Amygdala (tissue), 56 donors: ENCODE results near the gene TIAM2.
"Not testable (repeated sequence)": the region's sequence is repeated elsewhere in the genome, so short reads cannot be mapped to it uniquely, and the experiment has no call there.

ENCODE experiments used
- DNase-seq, 56 donors: peaks; one replicate each; lab custom pipeline; 2025; lab: John Stamatoyannopoulos, UW

Gene TIAM2

GRCh38 chr6:154995254-154996015, at the start of gene TIAM2:
TIAM2 (plus strand) TSS chr6:154995315; CDS start chr6:155129224, 133,909 bp downstream.
- peak in 6 of 56 donors; percentile 4 to 36 (median 26) for DNase-seq

DNA sequence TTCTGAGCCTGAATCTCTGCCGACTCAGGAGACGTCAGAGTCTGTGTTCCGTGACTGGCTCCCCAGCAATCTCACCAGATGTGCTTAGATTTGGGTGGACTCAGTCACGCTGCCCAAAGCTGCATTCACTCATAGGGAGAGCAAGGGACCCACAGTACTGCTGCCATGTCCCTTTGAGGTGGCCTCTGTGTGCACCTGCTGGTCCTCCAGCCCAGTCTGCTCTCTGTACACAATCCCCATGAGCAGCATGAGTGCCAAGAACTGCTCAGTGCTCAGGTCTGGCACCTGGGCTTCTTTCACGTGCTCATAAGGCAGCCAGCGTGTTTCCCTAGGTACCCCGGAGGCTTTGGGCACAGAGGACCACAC, 44.2 kb upstream of the TIAM2 start:
- no peak for DNase-seq

DNA sequence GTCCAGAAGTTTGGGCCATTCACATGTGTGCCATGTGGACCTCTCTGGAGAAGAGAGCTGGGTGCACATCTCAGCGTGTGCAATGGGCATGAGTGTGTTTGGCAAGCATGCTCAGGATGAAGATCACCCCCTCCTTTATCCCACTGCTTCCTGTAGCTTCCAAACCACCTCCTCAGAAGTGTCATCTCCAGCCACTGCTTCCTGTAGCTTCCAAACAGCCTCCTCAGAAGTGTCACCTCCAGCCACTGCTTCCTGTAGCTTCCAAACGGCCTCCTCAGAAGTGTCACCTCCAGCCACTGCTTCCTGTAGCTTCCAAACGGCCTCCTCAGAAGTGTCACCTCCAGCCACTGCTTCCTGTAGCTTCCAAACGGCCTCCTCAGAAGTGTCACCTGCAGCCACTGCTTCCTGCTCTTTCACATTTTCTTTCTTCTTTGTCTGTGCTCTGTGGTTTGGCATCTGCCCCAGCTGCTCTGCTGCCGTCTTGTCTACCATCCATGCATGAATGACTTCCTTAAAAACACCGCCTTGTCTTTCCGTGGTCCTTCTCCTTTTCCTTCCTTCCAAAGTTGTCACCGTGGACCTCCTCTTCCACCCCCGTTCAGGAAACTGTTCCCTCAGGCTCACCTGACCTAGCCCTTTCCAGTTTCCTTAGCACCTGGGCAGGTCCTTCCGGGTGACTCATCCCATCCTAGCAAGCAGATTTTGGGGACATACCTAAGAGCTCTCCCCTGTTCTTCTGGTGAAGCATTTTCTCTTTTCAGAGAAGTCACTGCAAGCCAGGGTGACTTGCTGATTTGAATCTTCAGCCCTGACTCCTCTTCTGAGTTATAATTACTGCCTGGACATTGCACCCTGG, 43.5 kb upstream of the TIAM2 start:
- no peak for DNase-seq

DNA sequence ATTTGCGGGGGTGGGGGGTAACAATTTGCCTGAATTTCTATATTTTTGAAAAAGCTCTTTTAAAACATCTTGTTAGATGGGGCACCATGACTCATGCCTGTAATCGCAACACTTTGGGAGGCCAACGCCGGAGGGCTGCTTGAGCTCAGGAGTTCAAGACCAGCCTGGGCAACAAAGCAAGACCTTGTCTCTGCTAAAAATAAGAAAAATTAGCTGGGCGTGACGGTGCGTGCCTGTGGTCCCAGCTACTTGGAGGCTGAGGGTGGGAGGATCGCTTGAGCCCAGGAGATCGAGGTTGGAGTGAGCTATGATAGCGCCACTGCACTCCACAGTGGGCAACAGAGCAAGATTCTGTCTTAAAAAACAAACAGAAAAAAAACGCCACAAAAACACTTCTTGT, 41.5 kb upstream of the TIAM2 start:
- DNase-seq: no peak

DNA sequence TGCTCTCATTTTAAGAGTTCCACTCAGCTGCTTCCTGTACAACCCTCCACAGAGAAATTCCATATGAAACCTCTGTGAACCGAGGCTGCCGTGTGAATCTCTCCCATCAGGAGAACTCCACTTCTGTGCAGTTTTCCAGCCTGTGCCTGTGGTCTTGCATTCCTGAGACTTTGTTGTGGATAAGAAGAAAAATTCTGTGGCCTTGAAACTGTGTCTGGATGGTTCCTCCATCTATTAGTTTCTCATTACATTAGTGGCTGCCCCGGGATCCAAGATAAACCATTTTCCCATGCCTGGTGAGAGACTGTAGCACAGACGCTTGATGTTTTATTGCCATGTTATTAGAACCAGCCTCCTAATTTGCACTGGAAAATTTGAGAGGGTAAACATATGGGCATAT, 40.8 kb upstream of the TIAM2 start:
- DNase-seq: no peak

DNA sequence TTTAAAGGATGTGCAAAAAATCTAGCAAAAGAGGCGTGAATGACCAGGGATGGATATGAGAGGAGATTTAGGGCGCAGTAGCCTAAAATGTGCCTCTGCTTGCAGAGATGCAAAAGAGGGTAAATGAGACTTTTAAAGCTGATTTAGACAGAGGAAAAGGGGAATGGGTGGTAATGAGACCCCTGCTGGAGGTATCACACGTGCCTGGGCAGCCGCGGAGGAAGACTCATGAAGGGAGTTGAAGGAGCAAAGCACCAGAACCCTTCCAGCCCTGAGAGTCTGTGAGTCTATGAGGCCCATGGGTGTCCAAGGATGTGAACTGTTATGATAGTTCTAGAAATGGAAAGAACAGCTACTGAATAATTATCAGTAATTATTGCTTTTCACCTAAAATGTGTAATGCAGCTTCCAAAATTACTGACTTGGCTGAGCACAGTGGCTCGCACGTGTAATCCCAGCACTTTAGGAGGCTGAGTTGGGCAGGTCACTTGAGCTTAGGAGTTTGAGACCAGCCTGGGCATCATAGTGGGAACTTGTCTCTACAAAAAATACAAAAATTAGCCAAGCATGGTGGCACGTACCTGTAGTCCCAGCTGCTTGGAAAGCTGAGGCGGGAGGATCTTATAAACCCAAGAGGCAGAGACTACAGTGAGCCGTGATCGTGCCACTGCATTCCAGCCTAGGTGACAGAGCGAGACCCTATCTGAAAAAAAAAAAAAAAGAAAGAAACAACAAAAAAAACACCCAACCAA, 38.2 kb upstream of the TIAM2 start:
- no peak for DNase-seq

DNA sequence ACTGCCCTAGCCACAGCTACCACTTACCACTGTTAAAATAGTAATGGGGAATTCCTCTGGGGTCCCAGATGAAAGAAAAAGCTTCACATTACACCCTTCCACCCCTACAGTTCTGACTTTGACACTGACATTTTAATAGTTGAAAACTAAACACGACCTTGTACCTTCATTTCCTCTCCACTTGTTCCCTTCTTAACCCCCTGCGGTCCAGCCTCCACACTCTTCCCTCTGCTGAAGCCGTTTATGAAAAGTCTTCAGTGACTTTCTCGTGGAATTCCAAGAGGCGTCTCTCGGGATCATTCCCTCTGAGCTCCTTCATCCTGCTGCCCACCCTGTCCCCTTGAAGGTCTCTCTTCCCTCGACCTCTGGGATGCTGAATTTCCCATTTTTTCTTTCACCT, 36.6 kb upstream of the TIAM2 start:
- DNase-seq: no peak

DNA sequence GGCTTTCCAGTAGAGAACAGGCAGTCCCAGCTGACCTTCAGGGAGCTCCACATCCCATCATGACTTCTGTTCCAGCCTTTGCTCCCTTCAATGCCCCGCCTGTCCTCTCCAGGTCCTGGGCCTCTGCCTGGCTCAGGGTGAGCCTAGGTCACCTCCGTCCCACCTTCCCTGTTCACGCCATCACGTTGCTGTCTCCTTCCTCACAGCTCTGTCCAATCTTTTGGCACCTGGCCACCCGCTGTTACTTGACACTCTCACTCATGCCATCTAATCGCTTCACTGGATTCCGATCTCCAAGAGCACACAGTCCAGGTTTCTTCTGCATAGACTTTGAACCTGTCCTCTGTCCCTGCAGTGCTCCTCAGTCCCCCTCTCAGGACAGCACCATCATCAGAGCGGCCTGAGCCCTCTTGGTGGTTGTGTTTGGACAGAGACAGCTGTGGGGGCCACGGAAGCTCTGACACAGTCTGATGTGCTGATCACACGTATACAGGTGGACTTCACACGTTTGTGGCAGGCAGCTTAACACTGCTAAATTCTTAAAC, 34.7 kb upstream of the TIAM2 start:
- no peak for DNase-seq

DNA sequence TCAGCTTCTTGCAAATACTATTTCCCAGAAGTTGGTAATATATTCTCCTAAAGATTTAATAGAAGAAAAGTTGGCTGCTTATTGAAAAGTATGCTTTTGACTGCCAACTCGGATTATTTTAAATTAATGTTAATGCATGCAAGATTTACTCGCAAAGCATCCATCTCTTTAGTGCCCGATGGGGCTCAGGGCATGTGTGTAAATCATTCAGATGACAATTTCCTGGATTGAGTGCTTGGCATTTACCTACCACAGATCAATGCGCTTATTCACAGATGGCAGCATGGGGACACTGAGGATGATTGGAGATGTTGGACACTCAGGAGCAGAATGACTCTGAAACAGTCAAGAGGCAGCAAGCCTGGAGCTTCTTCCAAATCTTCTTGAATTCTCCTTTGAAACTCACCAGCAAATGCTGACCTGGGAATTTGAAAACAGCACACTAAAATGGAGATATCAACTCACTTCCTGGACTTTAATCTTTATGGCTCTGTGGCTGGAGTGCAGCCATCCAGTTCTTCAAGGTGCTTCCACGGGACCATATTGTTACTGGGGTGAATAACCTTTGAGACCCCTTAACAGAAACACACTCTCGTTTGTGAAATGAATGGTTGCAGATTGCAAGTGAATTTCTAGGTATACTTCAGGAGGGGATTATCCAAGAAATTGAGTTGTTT, 34.1 kb upstream of the TIAM2 start:
- DNase-seq: no peak

- DNase-seq: peak in 2 of 56 donors; percentile 7 to 21
Measured at GRCh38 chr6:154962753-154963152, 32.4 kb upstream of the TIAM2 start.

GRCh38 chr6:154966065-154966770, 28.9 kb upstream of the TIAM2 start:
- not testable (repeated sequence) for DNase-seq

DNA sequence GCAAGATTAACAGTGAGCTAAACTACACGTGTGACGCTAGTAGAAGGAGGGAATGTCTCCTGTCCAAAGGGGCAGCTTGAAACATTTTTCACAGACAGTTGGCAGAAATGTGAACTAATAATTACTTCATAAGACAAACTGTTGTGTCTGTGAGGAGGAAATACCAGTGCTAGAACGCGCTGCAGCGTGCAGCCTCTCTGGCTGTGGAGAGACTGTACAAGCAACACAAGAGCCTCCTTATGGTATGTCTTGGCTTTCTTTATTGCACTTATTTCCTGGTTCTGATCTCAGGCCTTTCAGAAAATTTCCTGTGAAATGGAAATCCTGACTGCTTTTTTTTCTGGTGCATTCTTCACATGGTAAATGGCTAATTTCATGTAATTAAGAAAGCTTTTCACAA, 25.3 kb upstream of the TIAM2 start:
- DNase-seq: no peak

DNA sequence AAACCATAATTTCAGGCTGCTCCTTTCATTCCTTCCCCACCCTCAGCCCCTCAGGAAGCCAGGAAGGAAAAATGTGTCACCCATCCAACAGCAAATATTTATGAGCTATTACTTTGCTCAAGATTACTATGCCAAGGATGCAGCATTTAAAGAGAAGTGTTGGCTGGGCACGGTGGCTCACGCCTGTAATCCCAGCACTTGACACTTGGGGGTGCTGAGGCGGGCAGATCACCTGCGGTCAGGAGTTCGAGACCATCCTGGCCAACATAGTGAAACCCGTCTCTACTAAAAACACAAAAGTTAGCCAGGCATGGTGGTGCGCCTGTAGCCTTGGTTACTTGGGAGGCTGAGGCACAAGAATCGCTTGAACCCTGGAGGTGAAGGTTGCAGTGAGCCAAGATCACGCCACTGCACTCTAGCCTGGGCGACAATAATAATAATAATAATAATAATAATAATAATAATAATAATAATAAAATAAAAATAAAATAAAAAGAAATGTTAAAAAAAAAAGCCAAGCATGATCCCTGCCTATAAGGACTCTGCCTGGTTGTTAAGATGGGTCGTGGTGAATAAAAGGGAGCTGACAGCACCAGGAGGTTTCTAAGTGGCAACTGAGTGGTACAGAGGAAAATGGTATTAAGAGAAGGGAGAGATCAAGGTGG, 20.5 kb upstream of the TIAM2 start:
- DNase-seq: no peak

DNA sequence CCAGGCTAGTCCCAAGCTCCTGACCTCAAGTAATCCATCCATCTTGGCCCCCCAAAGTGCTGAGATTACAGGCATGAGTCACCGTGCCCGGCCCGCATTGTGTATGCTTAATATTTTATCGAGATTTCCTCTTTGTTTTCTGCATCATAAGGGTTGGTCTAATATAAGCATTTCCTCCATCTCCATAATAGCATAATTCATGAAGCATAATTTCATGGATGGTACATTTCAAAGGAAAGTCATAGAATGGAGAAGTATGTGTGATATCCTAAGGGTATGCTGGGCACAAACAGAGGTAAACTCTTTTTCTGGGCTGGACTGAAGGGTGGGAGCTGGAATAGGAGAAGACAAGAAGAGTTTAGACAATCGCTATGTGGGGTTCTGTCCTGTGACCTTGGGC, 17.5 kb upstream of the TIAM2 start:
- DNase-seq: no peak

DNA sequence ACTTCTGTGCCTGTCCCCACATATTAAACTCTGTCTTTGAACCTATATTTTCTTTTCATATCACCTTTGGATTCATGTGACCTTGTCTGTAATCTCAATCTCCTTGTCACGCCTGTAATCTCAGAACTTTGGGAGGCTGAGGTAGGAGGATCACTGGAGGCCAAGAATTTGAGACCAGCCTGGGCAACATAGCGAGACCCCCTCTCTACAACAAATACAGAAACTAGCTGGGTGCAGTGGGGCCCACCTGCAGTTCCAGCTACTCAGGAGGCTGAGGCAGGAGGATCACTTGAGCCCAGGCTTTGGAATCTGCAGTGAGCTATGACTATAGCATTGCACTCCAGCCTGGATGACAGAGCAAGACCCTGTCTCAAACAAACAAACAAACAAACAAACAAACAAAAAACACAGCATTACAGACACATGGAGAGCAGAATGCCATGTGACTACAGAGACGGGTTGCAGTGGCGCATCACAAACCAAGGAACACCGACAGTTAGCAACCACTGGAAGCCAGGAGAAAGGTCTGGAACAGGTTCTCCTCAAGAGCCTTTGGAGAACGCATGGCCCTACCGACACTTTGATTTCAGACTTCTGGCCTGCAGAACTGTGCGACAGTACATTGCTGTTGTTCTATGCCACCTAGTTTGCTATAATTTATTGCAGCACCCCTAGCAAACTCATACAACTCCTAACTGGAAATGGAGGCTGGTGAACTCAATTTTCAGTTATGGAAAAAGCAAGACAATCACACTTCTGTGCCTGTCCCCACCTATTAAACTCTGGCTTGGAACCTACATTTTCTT, 14.6 kb upstream of the TIAM2 start:
- no peak for DNase-seq

GRCh38 chr6:154981079-154981870, 13.8 kb upstream of the TIAM2 start:
- DNase-seq: no peak

- no peak for DNase-seq
Measured at GRCh38 chr6:154984146-154984545, 11.0 kb upstream of the TIAM2 start.
